ENCODE results near the gene MICA.
A peak's percentile ranks its signal among the peaks of the same experiment; 100 is the strongest.

The MICA gene

DNA sequence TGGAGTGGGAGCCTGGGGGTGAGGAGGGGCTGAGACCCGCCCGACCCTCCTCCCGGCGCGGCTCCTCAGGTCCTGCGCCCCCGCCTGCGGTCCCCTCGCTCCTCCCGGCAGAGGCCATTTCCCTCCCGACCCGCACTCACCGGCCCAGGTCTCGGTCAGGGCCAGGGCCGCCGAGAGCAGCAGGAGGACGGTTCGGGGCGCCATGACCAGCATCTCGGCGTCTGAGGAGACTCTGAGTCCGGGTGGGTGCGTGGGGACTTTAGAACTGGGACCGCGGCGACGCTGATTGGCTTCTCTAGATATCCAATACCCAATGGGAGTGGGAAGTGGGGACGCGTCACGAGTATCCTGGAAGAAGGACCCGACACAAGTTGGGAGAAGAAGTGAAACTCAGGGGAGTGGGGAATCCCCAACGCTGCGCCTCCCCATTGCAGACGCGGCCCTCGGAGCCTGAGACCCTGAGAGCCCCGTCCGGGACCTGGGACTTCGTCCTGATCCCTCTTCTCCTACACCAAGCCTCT, 46.4 kb upstream of the MICA start, which contains the start of gene HLA-B:
TSS of gene HLA-B (minus strand) at position 234 of the 521 bp plus-strand sequence. CDS start at position 213, 21 bp downstream.
- peak within 1 kb of the TSS; percentile 77 for H3K4me3 ChIP-seq (ENCODE audit: control insufficient read depth, low read depth, low read length)
- TF ChIP-seq, protein P1, sequence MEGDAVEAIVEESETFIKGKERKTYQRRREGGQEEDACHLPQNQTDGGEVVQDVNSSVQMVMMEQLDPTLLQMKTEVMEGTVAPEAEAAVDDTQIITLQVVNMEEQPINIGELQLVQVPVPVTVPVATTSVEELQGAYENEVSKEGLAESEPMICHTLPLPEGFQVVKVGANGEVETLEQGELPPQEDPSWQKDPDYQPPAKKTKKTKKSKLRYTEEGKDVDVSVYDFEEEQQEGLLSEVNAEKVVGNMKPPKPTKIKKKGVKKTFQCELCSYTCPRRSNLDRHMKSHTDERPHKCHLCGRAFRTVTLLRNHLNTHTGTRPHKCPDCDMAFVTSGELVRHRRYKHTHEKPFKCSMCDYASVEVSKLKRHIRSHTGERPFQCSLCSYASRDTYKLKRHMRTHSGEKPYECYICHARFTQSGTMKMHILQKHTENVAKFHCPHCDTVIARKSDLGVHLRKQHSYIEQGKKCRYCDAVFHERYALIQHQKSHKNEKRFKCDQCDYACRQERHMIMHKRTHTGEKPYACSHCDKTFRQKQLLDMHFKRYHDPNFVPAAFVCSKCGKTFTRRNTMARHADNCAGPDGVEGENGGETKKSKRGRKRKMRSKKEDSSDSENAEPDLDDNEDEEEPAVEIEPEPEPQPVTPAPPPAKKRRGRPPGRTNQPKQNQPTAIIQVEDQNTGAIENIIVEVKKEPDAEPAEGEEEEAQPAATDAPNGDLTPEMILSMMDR (IDR thresholded peaks at IDR 0.05; ENCODE audit: control insufficient read depth, insufficient read depth, low read depth, low read length, missing control alignments) = no peak
- DNase-seq (ENCODE audit: low read depth) = peak; percentile 76

DNA sequence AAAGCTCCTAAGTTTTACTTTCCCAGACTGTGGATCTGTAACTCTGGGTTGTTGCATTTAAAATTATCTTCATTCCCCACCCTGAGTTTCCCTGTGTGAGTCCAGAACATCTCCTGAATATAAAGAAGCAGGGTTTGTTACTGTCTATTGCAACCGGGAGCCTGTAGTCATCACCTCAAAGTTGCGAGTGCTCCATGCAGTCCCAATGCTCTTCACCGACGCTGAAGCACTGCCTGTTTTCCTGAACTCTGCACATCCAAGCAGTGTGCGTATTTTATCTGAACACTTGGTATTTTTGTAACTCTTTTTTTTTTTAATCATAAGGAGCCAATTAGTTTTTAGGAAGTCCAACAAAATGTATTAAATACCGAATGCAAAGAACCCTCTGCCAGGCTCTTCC, 45.5 kb upstream of the MICA start:
- H3K4me3 ChIP-seq (ENCODE audit: control insufficient read depth, low read depth, low read length) = no peak overlapping the region
- no peak for DNase-seq (ENCODE audit: low read depth)
- TF ChIP-seq, protein P1 (IDR thresholded peaks at IDR 0.05; ENCODE audit: control insufficient read depth, insufficient read depth, low read depth, low read length, missing control alignments) = no peak

DNA sequence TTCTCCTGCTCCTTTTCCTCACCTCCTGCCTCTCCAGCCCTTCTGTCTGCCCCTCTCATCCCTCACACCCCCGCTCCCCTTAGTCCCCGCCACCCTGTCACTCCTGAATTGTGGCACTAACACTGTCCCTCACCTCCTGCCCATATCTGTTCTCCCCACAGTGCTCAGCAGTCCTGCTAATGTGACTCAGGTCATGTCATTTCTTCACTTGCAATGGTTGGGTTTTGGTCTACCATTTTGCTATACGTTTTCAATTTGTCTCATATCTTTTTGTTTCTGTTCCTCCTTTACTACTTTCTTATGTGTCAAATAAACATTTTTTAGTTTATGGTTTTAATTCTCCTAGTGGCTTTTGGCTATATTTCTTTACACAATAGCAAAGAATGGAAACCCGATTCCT, 45.1 kb upstream of the MICA start:
- TF ChIP-seq, protein P1 (IDR thresholded peaks at IDR 0.05; ENCODE audit: control insufficient read depth, insufficient read depth, low read depth, low read length, missing control alignments) = no peak
- no peak overlapping the region for H3K4me3 ChIP-seq (ENCODE audit: control insufficient read depth, low read depth, low read length)
- DNase-seq (ENCODE audit: low read depth) = no peak

DNA sequence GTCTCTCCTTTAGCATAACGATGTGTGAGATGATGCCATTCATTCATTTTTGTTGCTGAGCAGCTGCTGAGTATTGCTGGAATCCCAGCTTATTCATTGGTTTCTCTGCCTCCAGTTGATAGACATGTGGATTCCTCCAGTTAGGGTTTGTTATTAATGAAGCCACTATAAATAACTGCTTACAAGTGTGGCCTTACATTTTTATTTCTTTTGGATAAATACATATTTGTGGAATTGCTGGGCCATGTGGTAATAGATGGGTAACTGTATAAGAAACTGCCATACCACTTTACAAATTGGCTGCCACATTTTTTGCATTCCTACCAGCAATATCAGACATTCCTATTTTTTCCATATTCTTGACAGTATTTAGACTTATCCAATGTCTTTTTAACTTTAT, 43.8 kb upstream of the MICA start:
- TF ChIP-seq, protein P1 (IDR thresholded peaks at IDR 0.05; ENCODE audit: control insufficient read depth, insufficient read depth, low read depth, low read length, missing control alignments) = no peak
- H3K4me3 ChIP-seq (ENCODE audit: control insufficient read depth, low read depth, low read length) = no peak overlapping the region
- no peak for DNase-seq (ENCODE audit: low read depth)

DNA sequence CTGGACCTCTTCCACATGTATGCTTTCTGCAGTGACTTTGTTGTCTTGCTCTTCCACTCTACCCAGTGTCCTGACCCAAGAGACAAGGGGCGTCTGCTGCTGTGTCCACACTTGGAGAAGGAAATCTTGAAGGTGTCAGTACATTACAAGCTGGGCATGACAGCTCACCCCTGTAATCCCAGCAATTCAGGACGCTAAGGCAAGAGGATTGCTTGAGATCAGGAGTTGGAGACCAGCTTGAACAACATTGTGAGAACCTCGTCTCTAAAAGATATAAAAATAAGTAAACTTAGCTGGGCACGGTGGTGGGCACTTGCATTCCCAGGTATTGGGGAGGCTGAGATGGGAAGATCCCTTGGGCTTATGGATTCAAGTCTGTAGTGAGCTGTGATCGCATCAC, 40.6 kb upstream of the MICA start:
- H3K4me3 ChIP-seq (ENCODE audit: control insufficient read depth, low read depth, low read length) = no peak overlapping the region
- DNase-seq (ENCODE audit: low read depth) = no peak
- TF ChIP-seq, protein P1 (IDR thresholded peaks at IDR 0.05; ENCODE audit: control insufficient read depth, insufficient read depth, low read depth, low read length, missing control alignments) = no peak

DNA sequence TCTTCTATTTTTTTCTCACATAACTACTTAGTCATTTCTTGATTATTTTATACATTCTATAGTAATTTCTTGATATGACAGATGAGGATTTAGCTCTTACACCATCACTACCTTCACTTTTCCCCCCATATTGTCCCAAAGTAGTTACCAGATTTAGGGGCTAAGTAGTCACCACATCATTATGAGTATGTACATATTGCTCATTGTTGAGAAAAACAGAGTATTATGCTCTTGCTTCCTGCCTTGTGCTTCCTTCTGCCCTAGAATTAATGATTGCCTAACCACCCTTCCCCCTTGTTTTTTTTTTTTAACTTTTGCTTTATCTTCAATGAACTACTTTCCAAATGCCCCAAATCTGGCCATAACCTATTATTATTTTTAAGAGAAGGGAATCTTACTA, 39.6 kb upstream of the MICA start:
- DNase-seq (ENCODE audit: low read depth) = no peak
- no peak overlapping the region for H3K4me3 ChIP-seq (ENCODE audit: control insufficient read depth, low read depth, low read length)
- TF ChIP-seq, protein P1 (IDR thresholded peaks at IDR 0.05; ENCODE audit: control insufficient read depth, insufficient read depth, low read depth, low read length, missing control alignments) = no peak

DNA sequence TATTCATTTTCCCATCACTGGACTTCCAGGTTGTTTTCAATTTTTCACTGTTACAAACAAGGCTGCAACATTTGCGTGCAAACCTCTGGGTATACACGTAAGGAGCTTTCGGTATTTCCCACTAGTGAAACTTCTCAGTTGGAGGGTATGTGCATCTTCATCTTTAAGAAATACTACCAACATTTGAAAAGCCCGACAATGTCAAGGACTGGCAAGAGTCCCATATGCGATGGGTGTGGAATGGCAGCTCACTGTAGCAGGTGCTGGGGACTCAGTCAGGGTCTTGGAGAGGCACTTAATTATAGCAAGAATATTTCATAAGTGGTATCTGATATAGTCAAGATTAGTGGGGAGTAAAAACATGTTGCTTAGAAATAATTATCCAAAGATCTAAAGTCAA, 37.5 kb upstream of the MICA start:
- no peak overlapping the region for H3K4me3 ChIP-seq (ENCODE audit: control insufficient read depth, low read depth, low read length)
- DNase-seq (ENCODE audit: low read depth) = no peak
- TF ChIP-seq, protein P1 (IDR thresholded peaks at IDR 0.05; ENCODE audit: control insufficient read depth, insufficient read depth, low read depth, low read length, missing control alignments) = no peak

Measured in AG09309 (cell line).